HFF-Myc (cell line): ENCODE data around the gene TNFAIP3.
"Not testable (repeated sequence)": the region's sequence is repeated elsewhere in the genome, so short reads cannot be mapped to it uniquely, and the experiment has no call there.

Experiments used
- DNase-seq: peaks from one replicate; pipeline ENCODE4 v3.0.0-alpha.2; 2011; ENCODE audit warnings: low read depth; ENCODE audit errors: extremely low read depth
- H3K4me3 ChIP-seq: replicated peaks from 2 replicates; pipeline ENCODE4 v1.5.1; 2011; ENCODE audit warnings: low read depth, mild to moderate bottlenecking, control low read depth, low read length
- CTCF ChIP-seq: IDR thresholded peaks from 2 replicates; pipeline ENCODE4 v1.5.1; 2012; ENCODE audit warnings: mild to moderate bottlenecking, low read depth, low read length, control low read depth; ENCODE audit errors: missing control alignments

Gene TNFAIP3

DNA sequence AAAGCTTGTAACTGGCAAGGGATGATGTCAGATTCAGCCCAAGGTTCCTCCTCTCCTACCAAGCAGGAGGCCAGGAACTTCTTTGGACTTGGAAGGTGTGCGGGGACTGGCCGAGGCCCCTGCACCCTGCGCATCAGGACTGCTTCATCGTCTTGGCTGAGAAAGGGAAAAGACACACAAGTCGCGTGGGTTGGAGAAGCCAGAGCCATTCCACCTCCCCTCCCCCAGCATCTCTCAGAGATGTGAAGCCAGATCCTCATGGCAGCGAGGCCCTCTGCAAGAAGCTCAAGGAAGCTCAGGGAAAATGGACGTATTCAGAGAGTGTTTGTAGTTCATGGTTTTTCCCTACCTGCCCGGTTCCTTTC is 14.4 kb downstream of the TNFAIP3 start:
- H3K4me3 ChIP-seq: no peak overlapping the region
- DNase-seq: no peak
- TF ChIP-seq CTCF: no peak

DNA sequence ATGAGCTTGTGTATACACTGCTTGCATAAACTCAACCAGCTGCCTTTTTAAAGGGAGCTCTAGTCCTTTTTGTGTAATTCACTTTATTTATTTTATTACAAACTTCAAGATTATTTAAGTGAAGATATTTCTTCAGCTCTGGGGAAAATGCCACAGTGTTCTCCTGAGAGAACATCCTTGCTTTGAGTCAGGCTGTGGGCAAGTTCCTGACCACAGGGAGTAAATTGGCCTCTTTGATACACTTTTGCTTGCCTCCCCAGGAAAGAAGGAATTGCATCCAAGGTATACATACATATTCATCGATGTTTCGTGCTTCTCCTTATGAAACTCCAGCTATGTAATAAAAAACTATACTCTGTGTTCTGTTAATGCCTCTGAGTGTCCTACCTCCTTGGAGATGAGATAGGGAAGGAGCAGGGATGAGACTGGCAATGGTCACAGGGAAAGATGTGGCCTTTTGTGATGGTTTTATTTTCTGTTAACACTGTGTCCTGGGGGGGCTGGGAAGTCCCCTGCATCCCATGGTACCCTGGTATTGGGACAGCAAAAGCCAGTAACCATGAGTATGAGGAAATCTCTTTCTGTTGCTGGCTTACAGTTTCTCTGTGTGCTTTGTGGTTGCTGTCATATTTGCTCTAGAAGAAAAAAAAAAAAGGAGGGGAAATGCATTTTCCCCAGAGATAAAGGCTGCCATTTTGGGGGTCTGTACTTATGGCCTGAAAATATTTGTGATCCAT is 15.3 kb downstream of the TNFAIP3 start:
- no peak overlapping the region for H3K4me3 ChIP-seq

GRCh38 chr6:137883400-137884148 is 16.5 kb downstream of the TNFAIP3 start:
- no peak for TF ChIP-seq CTCF
- no peak for DNase-seq
- no peak overlapping the region for H3K4me3 ChIP-seq

More for the DNA sequence above, 15.3 kb downstream of the TNFAIP3 start:
- TF ChIP-seq CTCF: no peak
- no peak for DNase-seq

GRCh38 chr6:137884149-137884909 is 17.3 kb downstream of the TNFAIP3 start:
- no peak for TF ChIP-seq CTCF
- DNase-seq: no peak
- no peak overlapping the region for H3K4me3 ChIP-seq

DNA sequence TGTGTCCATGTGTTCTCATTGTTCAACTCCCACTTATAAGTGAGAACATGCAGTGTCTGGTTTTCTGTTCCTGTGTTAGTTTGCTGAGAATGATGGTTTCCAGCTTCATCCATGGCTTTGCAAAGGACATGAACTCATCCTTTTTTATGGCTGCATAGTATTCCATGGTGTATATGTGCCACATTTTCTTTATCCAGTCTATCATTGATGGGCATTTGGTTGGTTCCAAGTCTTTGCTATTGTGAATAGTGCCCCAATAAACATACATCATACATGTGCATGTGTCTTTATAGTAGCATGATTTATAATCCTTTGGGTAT is 17.8 kb downstream of the TNFAIP3 start:
- H3K4me3 ChIP-seq, DNase-seq: not testable (repeated sequence)

DNA sequence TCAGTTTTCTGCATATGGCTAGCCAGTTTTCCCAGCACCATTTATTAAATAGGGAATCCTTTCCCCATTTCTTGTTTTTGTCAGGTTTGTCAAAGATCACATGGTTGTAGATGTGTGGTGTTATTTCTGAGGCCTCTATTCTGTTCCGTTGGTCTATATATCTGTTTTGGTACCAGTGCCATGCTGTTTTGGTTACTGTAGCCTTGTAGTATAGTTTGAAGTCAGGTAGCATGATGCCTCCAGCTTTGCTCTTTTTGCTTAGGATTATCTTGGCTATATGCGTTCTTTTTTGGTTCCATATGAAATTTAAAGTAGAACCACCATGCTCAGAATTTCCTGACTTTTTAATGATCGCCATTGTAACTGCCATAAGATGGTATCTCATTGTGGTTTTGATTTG is 19.2 kb downstream of the TNFAIP3 start:
- DNase-seq, H3K4me3 ChIP-seq: not testable (repeated sequence)

- no peak for TF ChIP-seq CTCF
These were observed 24.0 kb downstream of the TNFAIP3 start for GRCh38 chr6:137890983-137891537.

More at GRCh38 chr6:137890983-137891537, 24.0 kb downstream of the TNFAIP3 start:
- no peak for DNase-seq
- H3K4me3 ChIP-seq: no peak overlapping the region
